H1 (cell line): ENCODE data around the gene OSCP1. TPM values are rescaled to one million over a fixed set of nuclear protein-coding genes. Genes with fewer than 3 reads are reported as not detected.

Source experiments
- CTCF ChIA-PET: fragments of 300-600 bp; sonication (Branson Sonifier 250); formaldehyde crosslinking; loops from one replicate; lab custom pipeline; 2021; ENCODE audit not compliant: partially characterized antibody; lab: Charles Lee
- POLR2A ChIA-PET: fragments of 300-600 bp; sonication (Branson Sonifier 250); formaldehyde crosslinking; loops from one replicate; lab custom pipeline; 2021; ENCODE audit warnings: inconsistent platforms; ENCODE audit not compliant: partially characterized antibody; lab: Charles Lee
- DNase-seq, 2 experiments: peaks; one replicate each; pipeline versions ENCODE4 v3.0.0 to v3.0.0-alpha.2; 2010 to 2022; ENCODE audit warnings: low spot score in 2 of 2, low read depth in 1 of 2, mixed read lengths in 1 of 2
- FAIRE-seq: peaks from 2 replicates; lab custom pipeline; 2011; peaks lifted over from hg19 to GRCh38; lab: Jason Lieb, UNC
- H2AFZ ChIP-seq: 2 replicates; pipeline ENCODE4 v1.8.1; 2012; ENCODE audit warnings: low read length, inconsistent platforms
- H2AK5ac ChIP-seq: 2 replicates; pipeline ENCODE4 v1.6.1; 2013; ENCODE audit warnings: low read depth, low read length
- H2BK120ac ChIP-seq: replicated peaks from 2 replicates; pipeline ENCODE3; 2013; ENCODE audit warnings: low read depth, low read length, inconsistent platforms
- H2BK12ac ChIP-seq: 2 replicates; pipeline ENCODE4 v1.6.1; 2013; ENCODE audit warnings: low read depth, low read length
- H2BK15ac ChIP-seq: 2 replicates; pipeline ENCODE4 v1.6.1; 2013; ENCODE audit warnings: low read length
- H2BK20ac ChIP-seq: 2 replicates; pipeline ENCODE4 v1.6.1; 2013; ENCODE audit warnings: low read length
- H2BK5ac ChIP-seq: 2 replicates; pipeline ENCODE4 v1.6.1; 2013; ENCODE audit warnings: low read depth, low read length
- H3K14ac ChIP-seq: 2 replicates; pipeline ENCODE4 v1.6.1; 2013; ENCODE audit warnings: inconsistent platforms; ENCODE audit not compliant: insufficient read length
- H3K18ac ChIP-seq: 2 replicates; pipeline ENCODE4 v1.6.1; 2013; ENCODE audit warnings: low read length; ENCODE audit errors: extremely low read depth
- H3K23ac ChIP-seq: 2 replicates; pipeline ENCODE4 v1.6.1; 2013; ENCODE audit warnings: inconsistent platforms; ENCODE audit not compliant: insufficient read length
- H3K23me2 ChIP-seq: 2 replicates; pipeline ENCODE4 v1.6.1; 2013; ENCODE audit warnings: low read depth, low read length
- H3K27ac ChIP-seq: 2 replicates; pipeline ENCODE4 v1.6.1; 2011; ENCODE audit warnings: low read depth, low read length, inconsistent platforms
- H3K27me3 ChIP-seq, 4 experiments: replicated peaks in 1 of 4; 1 replicate in 1 of 4; 2 replicates in 3 of 4; pipeline versions ENCODE4 v1.6.1 to v1.8.1; 2011 to 2013; ENCODE audit warnings: low read length in 3 of 4, mild to moderate bottlenecking in 3 of 4, inconsistent platforms in 2 of 4, mixed read lengths in 2 of 4, moderate library complexity in 1 of 4; ENCODE audit not compliant: control insufficient read depth in 3 of 4, insufficient read depth in 3 of 4; ENCODE audit errors: extremely low read depth in 1 of 4
- H3K36me3 ChIP-seq, 4 experiments: 2 replicates each; pipeline versions ENCODE4 v1.6.1 to v1.8.1; 2011 to 2013; ENCODE audit warnings: mild to moderate bottlenecking in 4 of 4, low read length in 3 of 4, moderate library complexity in 2 of 4, control low read depth in 1 of 4, inconsistent platforms in 1 of 4; ENCODE audit not compliant: insufficient read depth in 4 of 4, control insufficient read depth in 2 of 4
- H3K4ac ChIP-seq: replicated peaks from 2 replicates; pipeline ENCODE3; 2013; ENCODE audit warnings: low read length, low read depth, mixed read lengths, inconsistent platforms; ENCODE audit not compliant: insufficient read length
- H3K4me1 ChIP-seq, 4 experiments: replicated peaks in 1 of 4; 1 replicate in 1 of 4; 2 replicates in 3 of 4; pipeline versions ENCODE4 v1.6.1 to v1.8.1; 2011 to 2013; ENCODE audit warnings: low read length in 3 of 4, inconsistent platforms in 2 of 4, mixed read lengths in 1 of 4; ENCODE audit not compliant: insufficient read depth in 4 of 4, control insufficient read depth in 3 of 4
- H3K4me2 ChIP-seq, 2 experiments: 2 replicates each; pipeline versions ENCODE4 v1.6.1 to v1.8.1; 2011 to 2013; ENCODE audit warnings: low read depth in 2 of 2, low read length in 2 of 2, control low read depth in 1 of 2, inconsistent platforms in 1 of 2, mild to moderate bottlenecking in 1 of 2; ENCODE audit not compliant: insufficient read depth in 1 of 2
- H3K4me3 ChIP-seq, 4 experiments: fragments of 200-600, 300-600 bp in 1 of 4; sonication (generic), shearing (Covaris generic), sonication (Bioruptor Twin) in 1 of 4; 2 replicates each; pipeline versions ENCODE4 v1.5.1 to v1.8.1; 2011 to 2016; ENCODE audit warnings: low read length in 4 of 4, low read depth in 3 of 4, control low read depth in 2 of 4, inconsistent platforms in 2 of 4, mild to moderate bottlenecking in 2 of 4, mixed read lengths in 1 of 4, moderate library complexity in 1 of 4; ENCODE audit not compliant: insufficient read depth in 2 of 4; ENCODE audit errors: extremely low read depth in 1 of 4
- H3K56ac ChIP-seq: replicated peaks from 2 replicates; pipeline ENCODE3; 2013; ENCODE audit warnings: low read depth, mild to moderate bottlenecking, mixed read lengths, low read length, inconsistent platforms; ENCODE audit not compliant: insufficient read length
- H3K79me1 ChIP-seq: 2 replicates; pipeline ENCODE4 v1.6.1; 2013; ENCODE audit warnings: low read depth, low read length, control low read depth
- H3K79me2 ChIP-seq, 2 experiments: 2 replicates each; pipeline versions ENCODE4 v1.6.1 to v1.8.1; 2012 to 2013; ENCODE audit warnings: low read length in 2 of 2, mild to moderate bottlenecking in 2 of 2, inconsistent platforms in 1 of 2; ENCODE audit not compliant: insufficient read depth in 2 of 2, control insufficient read depth in 1 of 2
- H3K9ac ChIP-seq, 4 experiments: replicated peaks in 1 of 4; 1 replicate in 1 of 4; 2 replicates in 3 of 4; pipeline versions ENCODE4 v1.6.1 to v1.8.1; 2011 to 2013; ENCODE audit warnings: low read depth in 3 of 4, low read length in 3 of 4, control low read depth in 2 of 4, mild to moderate bottlenecking in 2 of 4, moderate library complexity in 2 of 4, inconsistent platforms in 1 of 4; ENCODE audit errors: extremely low read depth in 1 of 4
- H3K9me3 ChIP-seq, 2 experiments: 2 replicates each; pipeline versions ENCODE4 v1.6.1 to v1.8.1; 2012 to 2013; ENCODE audit warnings: mild to moderate bottlenecking in 2 of 2, moderate library complexity in 2 of 2, control low read depth in 1 of 2, inconsistent platforms in 1 of 2, low read depth in 1 of 2, low read length in 1 of 2, mixed read lengths in 1 of 2; ENCODE audit not compliant: insufficient read depth in 2 of 2
- H4K20me1 ChIP-seq, 2 experiments: replicated peaks in 1 of 2; 2 replicates each; pipeline versions ENCODE3 to v1.8.1; 2011 to 2013; ENCODE audit warnings: inconsistent platforms in 2 of 2, low read length in 2 of 2, mild to moderate bottlenecking in 1 of 2; ENCODE audit not compliant: insufficient read depth in 2 of 2, control insufficient read depth in 1 of 2
- H4K5ac ChIP-seq: 2 replicates; pipeline ENCODE4 v1.6.1; 2013; ENCODE audit warnings: low read length, low read depth, mixed read lengths, inconsistent platforms; ENCODE audit not compliant: insufficient read length
- H4K8ac ChIP-seq: 2 replicates; pipeline ENCODE4 v1.8.0; 2013; ENCODE audit warnings: mild to moderate bottlenecking, moderate library complexity, low read length, inconsistent platforms; ENCODE audit not compliant: insufficient read depth; ENCODE audit errors: extremely low read depth
- H4K91ac ChIP-seq: replicated peaks from 2 replicates; pipeline ENCODE3; 2013; ENCODE audit warnings: low read length, mixed read lengths, inconsistent platforms; ENCODE audit not compliant: insufficient read length
- EP300 ChIP-seq, 2 experiments: IDR thresholded peaks; 1 replicate in 1 of 2; 2 replicates in 1 of 2; pipeline ENCODE4 v1.6.1; 2011 to 2012; ENCODE audit warnings: low read depth in 2 of 2, low read length in 2 of 2, mild to moderate bottlenecking in 2 of 2, borderline replicate concordance in 1 of 2, inconsistent platforms in 1 of 2, moderate library complexity in 1 of 2
- FOSL1 ChIP-seq: IDR thresholded peaks from 2 replicates; pipeline ENCODE4 v1.6.1; 2011; ENCODE audit warnings: mild to moderate bottlenecking, low read depth, low read length, moderate library complexity; ENCODE audit not compliant: insufficient read depth
- KDM1A ChIP-seq: fragments of 200-600, 300-600 bp; sonication (generic); IDR thresholded peaks from 2 replicates; pipeline ENCODE4 v1.7.1; 2016; ENCODE audit warnings: mild to moderate bottlenecking, low read length, borderline replicate concordance
- KDM4A ChIP-seq: IDR thresholded peaks from one replicate; pipeline ENCODE4 v1.7.1; 2012; ENCODE audit warnings: low read depth, mild to moderate bottlenecking, moderate library complexity, low read length, inconsistent platforms; ENCODE audit not compliant: severe bottlenecking
- NANOG ChIP-seq: IDR thresholded peaks from 2 replicates; pipeline ENCODE4 v1.6.1; 2011; ENCODE audit warnings: low read length, low read depth, mild to moderate bottlenecking, inconsistent platforms; ENCODE audit not compliant: insufficient read depth, poor library complexity, severe bottlenecking
- POLR2AphosphoS5 ChIP-seq: IDR thresholded peaks from 2 replicates; pipeline ENCODE4 v1.6.1; 2011; ENCODE audit warnings: low read depth, low read length
- WGBS, 2 experiments: shearing (Covaris generic) in 1 of 2; methylation state at CpG; one replicate each; pipeline versions ENCODE4 v1.1.6 to v1.1.7; 2013 to 2015; ENCODE audit warnings: low lambda C conversion rate in 2 of 2, mixed read lengths in 2 of 2, inconsistent platforms in 1 of 2, low coverage in 1 of 2, missing lambda C conversion rate in 1 of 2; ENCODE audit not compliant: insufficient replicate concordance in 2 of 2, insufficient coverage in 1 of 2, insufficient read length in 1 of 2; ENCODE audit errors: extremely low coverage in 1 of 2, missing lambda C conversion rate in 1 of 2; 5-methylcytosine and 5-hydroxymethylcytosine counted together
- polyA plus RNA-seq, 7 experiments: library from polyadenylated mRNA; depleted of rRNA in 3 of 7; stranded (reverse) in 5 of 7; unstranded in 2 of 7; fragments of >200 nt in 5 of 7; fragments of 200-250 nt in 2 of 7; gene quantifications; 1 replicate in 5 of 7; 2 replicates in 1 of 7; 4 replicates in 1 of 7; pipeline versions ENCODE4 v1.2.1 to v1.2.3, GENCODE V29; 2011 to 2013; ENCODE audit warnings: missing spikeins in 2 of 7, mixed read lengths in 2 of 7
- total RNA-seq: library from RNA; stranded (reverse); fragmentation: NEBNext Ultra II Directional; extraction: Animal tissue kit (Norgen Biotek cat#: 25700); gene quantifications from 2 replicates; pipeline ENCODE4 v1.2.1, GENCODE V29; 2021

OSCP1 gene
- total and polyA plus RNA-seq, 2 of the 8 experiments (the other 6 are each of a cell fraction or from before 2014, with no cell fraction given): 1.8 to 3.3 TPM

- H3K79me1 ChIP-seq: no peaks in the 10 kb centered on the region
- no peak overlapping the region for H4K91ac ChIP-seq
- H3K56ac ChIP-seq: no peak overlapping the region
- no peaks in the 10 kb centered on the region for H3K36me3 ChIP-seq
- FAIRE-seq: no peak
- H4K8ac ChIP-seq: no peak overlapping the region; the same call in 1 of the 2 replicates
- POLR2A ChIA-PET: interaction anchor here (1.4 to 1.8 kb wide), 3 partner anchors 11 to 23 kb away, joined by 3 to 10 read pairs (median 7); partner anchors contain the start of gene MRPS15
- WGBS, 2 experiments: 87% methylated on average over 16 of the region's 17 CpGs; no CpG with 5 or more reads in 1 of the 2 experiments
- no peaks in the 10 kb centered on the region for H3K23me2 ChIP-seq
- H2BK20ac ChIP-seq: no peak overlapping the region
- H4K20me1 ChIP-seq: no peaks in the 10 kb centered on the region
- H2BK5ac ChIP-seq: no peak overlapping the region
- TF ChIP-seq FOSL1: no peak
- TF ChIP-seq NANOG: no peak
- TF ChIP-seq POLR2AphosphoS5: no peak
- TF ChIP-seq EP300 (IDR thresholded peaks at IDR 0.05; ENCODE audit: borderline replicate concordance in 1 of 2, low read depth in 2 of 2, low read length in 2 of 2): no peak
- peak; percentile 82; the same call in 1 of the 2 replicates for TF ChIP-seq KDM1A
- no peak for TF ChIP-seq KDM4A
- H3K79me2 ChIP-seq: no peaks in the 10 kb centered on the region
- H3K14ac ChIP-seq: no peak overlapping the region
- H3K9ac ChIP-seq: no peak overlapping the region
- no peaks in the 10 kb centered on the region for H3K9me3 ChIP-seq
- no peak overlapping the region for H3K23ac ChIP-seq
- no peak overlapping the region for H2AFZ ChIP-seq
- H3K4me3 ChIP-seq: no peak overlapping the region
- no peaks in the 10 kb centered on the region for H3K27me3 ChIP-seq
- no peak overlapping the region for H2AK5ac ChIP-seq
- H3K27ac ChIP-seq: no peak overlapping the region
- CTCF ChIA-PET: interaction anchor here (0.5 to 2.3 kb wide), 7 partner anchors 8 to 387 kb away, joined by 3 to 15 read pairs (median 3); no protein-coding TSS in a partner anchor
- no peak for DNase-seq
- no peak overlapping the region for H3K18ac ChIP-seq
- no peak overlapping the region for H2BK120ac ChIP-seq
- H3K4me2 ChIP-seq: no peak overlapping the region
- H3K4me1 ChIP-seq: peaks cover 0 to 2% (median 0%) of the 10 kb centered on the region in 4 experiments; a peak in 3 of 7 replicates
- no peak overlapping the region for H3K4ac ChIP-seq
- no peak overlapping the region for H4K5ac ChIP-seq
- H2BK15ac ChIP-seq: no peak overlapping the region
- no peak overlapping the region for H2BK12ac ChIP-seq
These were observed 36.4 kb upstream of the OSCP1 start for GRCh38 chr1:36486439-36487335.
